ENCODE data around the gene CCDC15.
A peak's percentile ranks its signal among the peaks of the same experiment; 100 is the strongest.

The CCDC15 gene
- 0.79 to 9.4 (median 5.0) reads per million in 17 experiments for total RNA-seq

DNA sequence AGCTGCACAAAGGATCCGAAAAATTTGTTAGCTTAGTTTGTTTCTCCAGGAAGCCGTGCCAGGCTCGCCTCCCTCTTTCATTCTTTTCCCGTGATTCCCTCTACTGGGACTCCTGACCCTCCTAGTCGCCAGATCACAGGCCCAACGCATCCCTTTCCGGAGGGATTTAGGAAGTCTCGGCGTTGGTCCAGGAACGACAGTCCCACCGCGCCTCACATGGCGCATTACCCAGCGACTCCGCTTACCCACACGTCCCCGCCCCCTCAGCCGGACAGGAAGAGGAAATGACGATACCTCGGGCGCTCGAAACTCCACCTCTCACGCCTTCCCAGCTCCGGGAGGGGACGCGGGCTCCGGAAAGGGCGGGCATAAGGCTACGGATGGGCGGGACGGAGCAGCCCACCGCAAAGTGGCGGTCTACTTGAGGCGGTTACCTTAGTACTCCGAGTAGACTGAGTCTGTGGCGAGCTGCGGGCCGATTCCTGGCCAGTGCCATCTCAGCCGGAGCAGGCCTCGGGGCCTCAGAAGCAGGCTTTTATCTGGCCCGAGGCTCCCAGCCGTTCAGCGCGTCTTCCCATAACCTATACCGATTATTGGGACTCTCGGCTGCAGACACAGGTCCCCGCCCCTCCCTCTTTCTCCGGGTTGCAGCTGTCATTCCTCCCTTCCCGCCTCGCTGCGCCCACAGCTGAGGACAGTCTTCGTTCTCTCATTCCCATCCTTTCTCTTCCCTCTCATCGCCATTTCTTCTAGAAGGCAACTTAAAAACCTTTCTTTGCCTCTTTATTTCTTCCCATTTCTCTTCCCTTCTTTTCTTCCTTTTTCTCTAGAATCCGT, at the start of gene CCDC15:
TSS of gene CCDC15 (plus strand) at position 450 of the 837 bp plus-strand sequence. CDS start 531 bp downstream, outside the sequence.
- peak; percentile 96 to 98 (median 98) for DNase-seq

DNA sequence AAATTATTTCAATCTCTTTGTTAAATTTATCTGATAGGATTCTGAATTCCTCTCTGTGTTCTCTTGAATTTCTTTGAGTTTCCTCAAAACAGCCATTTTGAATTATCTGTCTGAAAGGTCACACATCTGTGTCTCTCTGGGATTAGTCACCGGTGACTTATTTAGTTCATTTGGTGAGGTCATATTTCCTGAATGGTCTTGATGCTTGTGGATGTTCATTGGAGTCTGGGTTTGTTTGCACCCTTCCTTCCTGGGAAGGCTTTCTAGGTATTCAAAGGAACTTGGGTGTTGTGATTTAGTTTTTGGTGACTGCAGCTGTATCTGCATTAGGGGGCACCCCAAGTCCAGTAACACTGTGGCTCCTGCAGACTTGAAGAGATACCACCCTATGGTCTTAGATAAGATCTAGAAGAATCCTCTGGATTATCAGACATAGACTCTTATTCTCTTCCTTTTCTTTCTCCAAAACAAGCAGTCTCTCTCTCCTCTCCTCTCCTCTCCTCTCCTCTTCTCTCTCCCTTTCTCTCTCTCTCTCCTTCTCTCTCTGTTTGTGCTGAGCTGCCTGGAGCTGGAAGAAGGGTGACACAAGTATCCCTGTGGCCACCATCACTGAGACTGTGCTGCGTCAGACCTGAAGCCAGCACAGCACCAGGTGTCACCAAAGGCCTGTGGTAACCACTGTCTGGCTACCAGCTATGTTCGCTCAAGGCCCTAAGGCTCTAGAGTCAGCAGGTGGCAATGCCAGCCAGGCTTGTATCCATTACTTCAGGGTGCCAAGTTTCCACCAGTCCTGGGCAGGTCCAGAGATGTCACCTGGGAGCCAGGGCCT, 38.2 kb upstream of the CCDC15 start:
- peak in 2 of 4 experiments; percentile 56 to 63 for DNase-seq

GRCh38 chr11:124916370-124916710, 37.7 kb upstream of the CCDC15 start:
- no peak for DNase-seq

GRCh38 chr11:124917115-124917637, 36.8 kb upstream of the CCDC15 start:
- peak in 3 of 4 experiments; percentile 40 to 43 (median 42) for DNase-seq

- no peak for DNase-seq
Observed at GRCh38 chr11:124918950-124919349, 35.1 kb upstream of the CCDC15 start, which contains the start of gene HEPN1. TSS of gene HEPN1 (plus strand) at chr11:124919250.

DNA sequence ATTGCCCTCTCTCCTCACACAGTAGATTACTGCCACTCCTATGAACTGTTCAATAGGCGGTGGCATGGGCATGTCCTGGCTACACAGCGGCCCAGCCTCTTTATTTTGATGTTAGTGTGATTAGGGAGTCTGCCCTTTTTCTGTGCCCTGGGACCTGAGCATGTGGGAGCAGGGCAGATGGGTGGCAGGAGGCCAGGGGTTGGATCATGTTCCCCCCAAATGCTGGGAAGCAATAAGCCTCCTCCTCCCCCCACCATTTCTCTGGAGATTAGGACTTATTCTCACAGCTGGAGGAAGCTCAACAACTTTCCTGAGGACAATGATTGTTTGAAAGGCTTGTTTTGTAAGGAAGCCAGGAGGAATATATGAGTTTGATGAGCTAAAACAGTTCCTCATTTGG, 34.1 kb upstream of the CCDC15 start:
- DNase-seq, result no peak

GRCh38 chr11:124920356-124920755, 33.6 kb upstream of the CCDC15 start:
- DNase-seq, result no peak

GRCh38 chr11:124920870-124921609, 33.0 kb upstream of the CCDC15 start:
- DNase-seq, result peak; percentile 71 to 86 (median 80)

- no peak for DNase-seq
Observed at GRCh38 chr11:124922831-124923230, 31.2 kb upstream of the CCDC15 start.

DNA sequence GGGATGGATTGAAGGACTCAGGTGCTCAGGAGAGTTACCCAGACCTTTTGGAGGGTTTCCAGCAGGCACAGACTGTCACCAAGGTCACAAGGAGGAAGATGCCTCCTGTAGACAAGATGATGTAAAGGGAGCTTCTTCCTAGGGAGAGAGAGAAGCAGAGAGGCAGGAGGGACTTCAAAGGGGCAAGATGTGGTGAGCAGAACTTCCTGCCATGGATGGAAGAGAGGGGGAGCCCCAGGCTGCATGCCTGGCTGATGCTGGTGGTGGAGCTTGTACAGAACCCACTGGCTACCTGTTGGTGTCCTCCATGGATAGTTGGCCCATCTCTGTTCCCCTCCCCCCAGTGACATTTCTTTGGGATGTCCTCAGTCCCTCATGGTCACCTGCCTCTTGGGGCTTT, 30.7 kb upstream of the CCDC15 start:
- DNase-seq, result no peak

GRCh38 chr11:124928942-124929665, 24.9 kb upstream of the CCDC15 start:
- no peak for DNase-seq

- no peak for DNase-seq
Observed at GRCh38 chr11:124930799-124931198, 23.2 kb upstream of the CCDC15 start.

DNA sequence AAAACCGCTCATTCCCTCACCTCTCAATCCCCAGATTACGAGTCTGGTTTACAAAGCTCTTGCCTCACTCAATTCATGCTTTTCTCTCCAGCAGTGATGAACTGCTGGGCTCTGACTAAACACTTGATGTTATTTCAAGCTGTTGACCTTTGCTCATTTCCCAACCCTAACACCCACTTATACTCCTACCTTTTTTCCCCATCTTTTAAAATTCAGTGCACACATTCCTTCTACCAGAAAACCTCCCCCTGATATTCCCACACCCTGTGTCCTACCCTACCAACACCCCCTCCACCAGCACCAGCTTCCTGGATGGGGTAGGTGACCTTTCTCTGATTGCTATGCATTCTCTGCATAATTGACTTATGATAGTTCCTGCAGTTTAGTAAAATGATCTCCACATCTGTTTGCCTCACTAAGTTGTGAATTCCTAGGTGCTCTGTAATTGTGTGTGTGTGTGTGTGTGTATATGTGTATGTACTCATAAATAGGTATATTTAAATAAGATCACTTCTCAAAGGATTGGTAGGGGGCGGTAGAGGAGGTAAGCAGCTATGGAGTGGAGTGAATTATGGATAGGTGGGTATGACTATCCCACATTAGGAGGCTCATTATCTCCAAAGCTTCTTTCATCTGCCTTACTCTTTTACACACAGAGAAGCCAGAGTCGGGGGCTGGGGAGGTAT, 19.0 kb upstream of the CCDC15 start:
- peak; percentile 41 to 74 (median 63) for DNase-seq

DNA sequence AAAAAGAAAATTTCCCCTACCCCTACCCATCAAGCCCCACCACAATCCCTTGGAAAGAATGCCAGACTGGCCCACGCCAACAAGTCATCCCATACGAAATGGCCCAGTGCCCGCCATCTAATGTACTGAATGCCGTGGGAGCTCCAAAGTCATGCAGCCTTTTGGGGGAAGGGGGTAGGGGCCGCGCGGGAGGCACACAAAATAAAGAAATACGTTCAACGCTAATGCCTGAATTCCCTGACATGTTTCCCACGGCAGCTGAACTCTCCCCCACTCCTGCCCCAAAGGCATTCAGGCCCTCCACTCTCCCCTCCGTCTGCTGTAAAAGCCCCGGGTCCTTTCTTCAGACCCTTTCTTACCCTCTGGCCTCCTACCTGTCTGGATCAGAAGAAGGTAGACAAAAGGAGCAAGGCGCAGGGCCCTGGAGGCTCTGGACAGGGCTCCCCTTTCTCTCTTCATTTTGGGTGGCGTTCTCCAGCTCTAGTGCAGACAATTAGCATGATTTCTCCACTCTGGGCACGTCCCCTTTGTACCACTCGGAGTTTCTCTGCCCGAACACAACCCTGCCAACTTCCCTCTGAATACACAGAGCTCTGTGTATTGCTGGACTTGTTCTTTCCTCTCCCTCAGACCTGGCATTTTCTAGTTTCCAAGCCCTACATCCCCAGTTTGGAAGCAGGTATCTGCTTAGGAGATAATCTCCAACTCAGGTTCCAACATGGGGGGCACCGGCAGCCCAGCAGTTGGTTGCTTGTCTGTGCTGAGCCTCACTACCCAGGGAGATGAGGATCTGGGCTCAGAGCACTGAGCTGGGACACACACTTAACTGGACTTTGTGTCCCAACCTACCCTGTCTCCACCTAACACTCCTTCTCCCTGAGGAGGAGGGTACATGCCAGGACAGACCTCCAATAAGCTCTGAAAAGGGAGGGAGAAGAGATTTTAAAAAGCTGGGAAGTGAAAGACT, 18.2 kb upstream of the CCDC15 start, which contains the start of gene HEPACAM:
TSS of gene HEPACAM (minus strand) at position 500 of the 967 bp plus-strand sequence. CDS start at position 459, 41 bp downstream.
- DNase-seq, result no peak

GRCh38 chr11:124937336-124937935, 16.6 kb upstream of the CCDC15 start:
- DNase-seq, result no peak

DNA sequence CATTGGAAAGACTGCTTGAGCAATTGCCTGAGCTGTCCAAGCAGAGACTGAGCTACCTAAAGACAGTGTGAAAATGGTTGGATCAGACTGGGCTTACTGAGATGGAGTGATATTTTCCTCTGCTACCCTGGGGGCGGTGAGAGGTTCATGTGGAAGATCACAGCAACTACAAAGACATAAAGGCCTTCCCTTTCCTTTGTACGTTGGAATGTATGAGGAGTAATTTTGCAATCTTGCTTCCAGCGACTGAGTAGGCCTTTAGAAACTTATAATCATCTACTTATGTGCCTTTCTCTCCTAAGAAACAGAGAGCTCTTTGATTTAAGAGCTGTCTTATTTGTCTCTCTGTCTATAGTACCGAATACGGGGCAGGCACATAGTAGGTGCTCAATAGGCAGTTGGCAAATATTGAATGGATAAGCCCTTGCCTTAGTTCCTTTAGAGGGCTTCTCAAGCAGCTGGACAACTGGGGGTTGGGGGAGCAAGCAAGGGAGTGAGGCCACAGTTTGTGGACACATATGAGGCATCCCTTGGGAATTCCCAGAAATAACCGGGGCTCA, 15.7 kb upstream of the CCDC15 start:
- DNase-seq, result no peak

DNA sequence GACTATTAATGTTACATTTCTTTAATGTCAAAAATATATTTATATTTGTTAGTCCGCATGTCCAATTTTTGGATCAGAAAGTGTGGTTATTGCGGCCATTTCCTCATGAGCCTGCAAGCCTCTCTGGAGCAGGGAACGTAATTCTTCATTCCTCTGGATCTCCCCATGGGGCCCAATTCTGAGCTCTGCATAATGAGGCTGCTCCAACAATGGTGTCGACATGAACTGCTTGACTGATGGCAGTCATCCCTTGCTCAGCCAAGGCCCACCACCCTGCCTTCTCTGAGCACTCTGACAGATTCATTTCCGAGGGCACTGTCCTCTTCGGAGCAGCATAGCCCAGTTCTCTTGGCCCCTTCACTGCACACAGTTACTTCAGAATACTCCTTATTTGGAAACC, 15.0 kb upstream of the CCDC15 start:
- DNase-seq, result no peak

GRCh38 chr11:124941703-124942102, 12.3 kb upstream of the CCDC15 start:
- no peak for DNase-seq

All from suppressor macrophage (primary cell).